Body of pancreas (tissue), 4 donors: Measurements from ENCODE around the gene RNF25.

Source experiments
- CTCF ChIP-seq, 7 experiments: fragments of 450-650 bp in 4 of 7; fragments of 200-600 bp in 3 of 7; sonication (generic) in 3 of 7; IDR thresholded peaks; one replicate each; pipeline ENCODE4 v1.5.1; 2016 to 2019; ENCODE audit warnings: antibody characterized with exemption in 7 of 7
- POLR2A ChIP-seq, 3 donors: fragments of 450-650 bp; IDR thresholded peaks; one replicate each; pipeline ENCODE4 v1.6.1; 2016; ENCODE audit warnings: antibody characterized with exemption in 3 of 3, mild to moderate bottlenecking in 2 of 3

GRCh38 chr2:218645126-218645525 is 26.7 kb downstream of the RNF25 start:
- TF ChIP-seq CTCF (IDR thresholded peaks at IDR 0.05) = no peak
- TF ChIP-seq POLR2A (IDR thresholded peaks at IDR 0.05) = no peak
